ENCODE measurements around the gene MYPN. TPM values are rescaled to one million over a fixed set of nuclear protein-coding genes. Genes with fewer than 3 reads are reported as not detected.

Gene MYPN
- total and polyA plus RNA-seq, 2 experiments from 2014 or later = not detected

DNA sequence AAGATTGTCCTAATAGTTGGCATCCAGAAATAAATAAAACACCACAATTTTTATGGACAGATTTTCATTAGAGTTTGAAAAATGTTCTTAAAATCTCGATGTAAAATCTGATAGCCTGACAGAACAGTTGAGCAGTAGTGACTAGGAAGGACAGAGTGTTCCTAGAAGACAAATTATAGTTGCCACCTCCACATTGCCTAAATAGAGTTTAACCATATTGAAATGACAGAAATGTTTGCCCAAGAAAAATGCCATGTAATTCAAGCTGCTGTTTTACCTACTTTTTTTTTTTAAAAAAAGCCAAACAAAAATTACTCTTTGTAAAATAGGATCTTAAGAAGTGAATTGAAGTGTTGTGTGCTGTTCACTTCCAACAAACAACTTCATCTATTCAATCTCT is 25.3 kb upstream of the MYPN start:
- Mint-ChIP-seq H3K4me1 (peaks cover 28% of the 10 kb centered on the region), H3K4me3 (no peak overlapping the region), H3K36me3 (ENCODE audit: low read depth) (no peaks in the 10 kb centered on the region), H3K27ac (no peak overlapping the region), H3K9me3 (no peaks in the 10 kb centered on the region), H3K27me3 (ENCODE audit: insufficient read depth, low read depth, poor library complexity) (no peaks in the 10 kb centered on the region)
- Histone ChIP-seq H3K79me2 (replicated peaks; ENCODE audit: insufficient read depth) (no peaks in the 10 kb centered on the region), H2AFZ (no peak overlapping the region), H3K36me3 (ENCODE audit: insufficient read depth) (no peaks in the 10 kb centered on the region), H3K4me2 (no peak overlapping the region), H3K27me3 (ENCODE audit: insufficient read depth) (no peaks in the 10 kb centered on the region), H3K4me3 (no peak overlapping the region), H3K27ac (ENCODE audit: low read depth) (no peak overlapping the region), H3K4me1 (ENCODE audit: insufficient read depth) (peaks cover 17% of the 10 kb centered on the region), H3F3A (replicated peaks; ENCODE audit: low read depth) (peaks cover 6% of the 10 kb centered on the region), H3K9me2 (ENCODE audit: insufficient read depth) (no peaks in the 10 kb centered on the region), H4K20me1 (replicated peaks; ENCODE audit: insufficient read depth) (no peaks in the 10 kb centered on the region)
- ATAC-seq = no peak
- TF ChIP-seq ZNF114 (CRISPR knock-in tag; IDR thresholded peaks at IDR 0.05) (no peak), EZH2phosphoT487 (IDR thresholded peaks at IDR 0.05; ENCODE audit: unreplicated experiment) (no peak), ZNF331 (CRISPR knock-in tag; IDR thresholded peaks at IDR 0.05; ENCODE audit: low read depth) (no peak), ZNF462 (CRISPR knock-in tag; IDR thresholded peaks at IDR 0.05) (no peak)
- no peak for DNase-seq (ENCODE audit: low spot score)

GRCh38 chr10:68084469-68084868 is 24.8 kb upstream of the MYPN start:
- Mint-ChIP-seq H3K9me3 (no peaks in the 10 kb centered on the region), H3K27ac (no peak overlapping the region), H3K36me3 (ENCODE audit: low read depth) (no peaks in the 10 kb centered on the region), H3K27me3 (ENCODE audit: insufficient read depth, low read depth, poor library complexity) (no peaks in the 10 kb centered on the region), H3K4me3 (no peak overlapping the region), H3K4me1 (peaks cover 28% of the 10 kb centered on the region)
- H3K27ac ChIP-seq (ENCODE audit: low read depth) = no peak overlapping the region
- H3K4me1 ChIP-seq (ENCODE audit: insufficient read depth) = peaks cover 17% of the 10 kb centered on the region
- no peaks in the 10 kb centered on the region for H3K36me3 ChIP-seq (ENCODE audit: insufficient read depth)
- H4K20me1 ChIP-seq (replicated peaks; ENCODE audit: insufficient read depth) = no peaks in the 10 kb centered on the region
- H3K4me2 ChIP-seq = no peak overlapping the region
- peaks cover 6% of the 10 kb centered on the region for H3F3A ChIP-seq (replicated peaks; ENCODE audit: low read depth)
- H2AFZ ChIP-seq = no peak overlapping the region
- no peak for ATAC-seq
- no peak for TF ChIP-seq POLR2AphosphoS5 (IDR thresholded peaks at IDR 0.05; ENCODE audit: low read depth)
- DNase-seq (ENCODE audit: low spot score) = no peak
- H3K9me2 ChIP-seq (ENCODE audit: insufficient read depth) = no peaks in the 10 kb centered on the region
- no peak overlapping the region for H3K4me3 ChIP-seq
- no peaks in the 10 kb centered on the region for H3K27me3 ChIP-seq (ENCODE audit: insufficient read depth)
- H3K79me2 ChIP-seq (replicated peaks; ENCODE audit: insufficient read depth) = no peaks in the 10 kb centered on the region
